GM12891 (cell line): ENCODE measurements around the gene LPO.

Experiments
- POLR2A ChIP-seq: IDR thresholded peaks from 2 replicates; pipeline ENCODE4 v1.6.1; 2011; ENCODE audit warnings: low read depth, low read length, control low read depth
- POLR2AphosphoS5 ChIP-seq: IDR thresholded peaks from 2 replicates; pipeline ENCODE4 v1.6.1; 2011; ENCODE audit warnings: low read depth, low read length, control low read depth

GRCh38 chr17:58312829-58313228 lies 74.4 kb downstream of the LPO start:
- TF ChIP-seq POLR2AphosphoS5 (no peak), POLR2A (no peak)
